ENCODE measurements around the gene UGT1A3.

Gene UGT1A3

DNA sequence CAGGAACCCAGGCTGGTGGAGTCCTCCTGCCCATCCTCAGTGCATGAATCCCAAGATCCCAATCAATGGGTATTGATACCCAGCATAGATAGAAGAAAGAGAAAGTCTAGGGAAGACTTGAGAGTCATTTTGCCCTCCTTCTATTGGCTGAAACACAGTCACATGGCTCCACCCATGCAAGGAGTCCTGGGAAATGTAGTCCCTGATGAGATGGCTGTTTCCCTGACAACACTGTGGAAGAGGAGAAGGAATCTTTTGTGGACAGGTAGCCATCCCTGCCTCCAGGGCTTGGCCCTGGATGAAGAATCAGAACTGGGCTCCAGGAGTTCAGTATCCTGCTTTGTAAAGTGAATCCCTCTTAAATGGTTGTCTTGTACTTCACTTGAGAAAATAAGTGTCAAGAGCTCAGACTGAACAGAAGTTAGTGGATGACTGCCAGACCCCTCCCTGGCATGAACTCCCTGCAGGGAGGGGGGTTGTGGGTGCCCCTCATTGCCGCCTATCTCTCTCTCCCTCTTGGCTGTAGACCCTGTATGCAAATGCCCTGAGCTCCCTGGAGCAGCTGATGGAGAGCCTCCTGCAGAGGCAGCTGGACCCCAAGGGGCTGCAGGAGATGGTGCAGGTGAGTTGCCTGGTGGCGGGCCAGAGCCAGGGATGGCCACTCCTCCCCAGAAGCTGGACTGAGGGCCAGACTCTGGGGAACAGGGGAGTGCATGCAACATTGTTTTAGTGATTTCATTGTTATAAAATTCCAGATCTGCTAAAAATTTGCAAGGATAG is 85.4 kb downstream of the UGT1A3 start:
- Histone ChIP-seq H2AFZ (ENCODE audit: low read length) (no peak overlapping the region), H3K79me2 (ENCODE audit: insufficient read depth, low read length) (no peaks in the 10 kb centered on the region), H3K9ac (ENCODE audit: low read length) (no peak overlapping the region), H3K27ac (ENCODE audit: low read depth, low read length, poor library complexity, severe bottlenecking) (no peak overlapping the region), H3K4me1 (ENCODE audit: insufficient read depth, low read length, severe bottlenecking) (no peaks in the 10 kb centered on the region), H3K4me2 (ENCODE audit: low read length) (no peak overlapping the region), H3F3A (ENCODE audit: insufficient read depth, low read length) (no peaks in the 10 kb centered on the region), H3K9me2 (ENCODE audit: low read depth, low read length) (no peaks in the 10 kb centered on the region), H3K4me3 (ENCODE audit: low read depth, low read length, poor library complexity, severe bottlenecking) (no peak overlapping the region), H3K27me3 (ENCODE audit: insufficient read depth, low read length) (no peaks in the 10 kb centered on the region), H3K36me3 (ENCODE audit: insufficient read depth, low read length) (no peaks in the 10 kb centered on the region; the same call in 1 of the 2 replicates), H3K9me3 (ENCODE audit: low read length) (no peaks in the 10 kb centered on the region), H4K20me1 (ENCODE audit: insufficient read depth, low read length) (no peaks in the 10 kb centered on the region)
- TF ChIP-seq, protein P1, sequence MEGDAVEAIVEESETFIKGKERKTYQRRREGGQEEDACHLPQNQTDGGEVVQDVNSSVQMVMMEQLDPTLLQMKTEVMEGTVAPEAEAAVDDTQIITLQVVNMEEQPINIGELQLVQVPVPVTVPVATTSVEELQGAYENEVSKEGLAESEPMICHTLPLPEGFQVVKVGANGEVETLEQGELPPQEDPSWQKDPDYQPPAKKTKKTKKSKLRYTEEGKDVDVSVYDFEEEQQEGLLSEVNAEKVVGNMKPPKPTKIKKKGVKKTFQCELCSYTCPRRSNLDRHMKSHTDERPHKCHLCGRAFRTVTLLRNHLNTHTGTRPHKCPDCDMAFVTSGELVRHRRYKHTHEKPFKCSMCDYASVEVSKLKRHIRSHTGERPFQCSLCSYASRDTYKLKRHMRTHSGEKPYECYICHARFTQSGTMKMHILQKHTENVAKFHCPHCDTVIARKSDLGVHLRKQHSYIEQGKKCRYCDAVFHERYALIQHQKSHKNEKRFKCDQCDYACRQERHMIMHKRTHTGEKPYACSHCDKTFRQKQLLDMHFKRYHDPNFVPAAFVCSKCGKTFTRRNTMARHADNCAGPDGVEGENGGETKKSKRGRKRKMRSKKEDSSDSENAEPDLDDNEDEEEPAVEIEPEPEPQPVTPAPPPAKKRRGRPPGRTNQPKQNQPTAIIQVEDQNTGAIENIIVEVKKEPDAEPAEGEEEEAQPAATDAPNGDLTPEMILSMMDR (IDR thresholded peaks at IDR 0.05; ENCODE audit: low read length), result no peak
- TF ChIP-seq EZH2 (IDR thresholded peaks at IDR 0.05; ENCODE audit: borderline replicate concordance, low read length), result no peak

DNA sequence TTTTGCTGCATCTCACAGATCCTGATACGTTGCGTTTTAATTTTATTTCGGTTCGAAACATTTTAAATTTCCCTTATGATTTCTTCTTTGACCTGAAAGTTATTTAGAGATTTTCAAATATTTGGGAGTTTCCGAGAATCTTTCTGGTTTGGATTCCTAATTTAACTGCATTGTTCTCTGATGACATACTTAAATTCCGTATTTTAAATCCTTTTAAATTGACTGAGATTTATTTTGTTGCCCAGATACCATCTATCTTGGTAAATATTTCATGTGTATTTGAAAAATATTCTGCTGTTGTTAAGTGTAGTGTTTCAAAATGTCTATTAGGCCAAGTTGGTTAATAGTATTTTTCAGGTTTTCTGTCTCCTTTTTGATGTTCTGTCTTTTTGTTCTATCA is 87.0 kb downstream of the UGT1A3 start:
- Histone ChIP-seq H4K20me1 (ENCODE audit: insufficient read depth, low read length) (no peaks in the 10 kb centered on the region), H3K4me2 (ENCODE audit: low read length) (no peak overlapping the region), H2AFZ (ENCODE audit: low read length) (no peak overlapping the region), H3K4me3 (ENCODE audit: low read depth, low read length, poor library complexity, severe bottlenecking) (no peak overlapping the region), H3K9ac (ENCODE audit: low read length) (no peak overlapping the region), H3K9me2 (ENCODE audit: low read depth, low read length) (no peaks in the 10 kb centered on the region), H3K4me1 (ENCODE audit: insufficient read depth, low read length, severe bottlenecking) (no peaks in the 10 kb centered on the region), H3K27me3 (ENCODE audit: insufficient read depth, low read length) (peaks cover 4% of the 10 kb centered on the region; the same call in 1 of the 2 replicates), H3K36me3 (ENCODE audit: insufficient read depth, low read length) (no peaks in the 10 kb centered on the region), H3K9me3 (ENCODE audit: low read length) (no peaks in the 10 kb centered on the region), H3K79me2 (ENCODE audit: insufficient read depth, low read length) (no peaks in the 10 kb centered on the region), H3F3A (ENCODE audit: insufficient read depth, low read length) (no peaks in the 10 kb centered on the region), H3K27ac (ENCODE audit: low read depth, low read length, poor library complexity, severe bottlenecking) (no peak overlapping the region)
- TF ChIP-seq, protein P1 (IDR thresholded peaks at IDR 0.05; ENCODE audit: low read length), result no peak
- no peak for TF ChIP-seq EZH2 (IDR thresholded peaks at IDR 0.05; ENCODE audit: borderline replicate concordance, low read length)

DNA sequence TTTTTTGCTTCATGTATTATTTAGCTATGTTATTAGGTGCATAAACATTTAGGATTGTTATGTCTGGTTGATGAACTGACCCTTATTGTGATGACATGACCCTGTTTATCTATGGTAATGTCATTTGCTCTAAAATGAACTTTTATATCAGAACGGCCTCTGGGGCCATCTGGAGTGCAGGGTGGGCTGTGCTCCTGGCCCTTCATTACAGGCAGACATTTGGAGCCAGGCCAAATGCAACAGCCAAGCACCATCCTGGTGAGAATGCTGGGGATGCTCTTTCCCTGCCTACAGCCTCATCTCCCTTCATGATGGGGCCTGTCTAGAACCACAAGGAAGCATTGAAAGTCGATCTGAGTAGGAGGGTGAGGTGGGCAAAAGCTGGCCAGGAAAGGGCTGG is 87.5 kb downstream of the UGT1A3 start:
- H3K4me1 ChIP-seq (ENCODE audit: insufficient read depth, low read length, severe bottlenecking), result no peaks in the 10 kb centered on the region
- peaks cover 4% of the 10 kb centered on the region; the same call in 1 of the 2 replicates for H3K27me3 ChIP-seq (ENCODE audit: insufficient read depth, low read length)
- H3K9ac ChIP-seq (ENCODE audit: low read length), result no peak overlapping the region
- H3K27ac ChIP-seq (ENCODE audit: low read depth, low read length, poor library complexity, severe bottlenecking), result no peak overlapping the region
- H3K9me2 ChIP-seq (ENCODE audit: low read depth, low read length), result no peaks in the 10 kb centered on the region
- TF ChIP-seq EZH2 (IDR thresholded peaks at IDR 0.05; ENCODE audit: borderline replicate concordance, low read length), result no peak
- TF ChIP-seq, protein P1 (IDR thresholded peaks at IDR 0.05; ENCODE audit: low read length), result no peak
- H2AFZ ChIP-seq (ENCODE audit: low read length), result no peak overlapping the region
- no peak overlapping the region for H3K4me3 ChIP-seq (ENCODE audit: low read depth, low read length, poor library complexity, severe bottlenecking)
- no peak overlapping the region for H3K4me2 ChIP-seq (ENCODE audit: low read length)
- H3K79me2 ChIP-seq (ENCODE audit: insufficient read depth, low read length), result no peaks in the 10 kb centered on the region
- H3K36me3 ChIP-seq (ENCODE audit: insufficient read depth, low read length), result no peaks in the 10 kb centered on the region
- H3K9me3 ChIP-seq (ENCODE audit: low read length), result no peaks in the 10 kb centered on the region
- H3F3A ChIP-seq (ENCODE audit: insufficient read depth, low read length), result no peaks in the 10 kb centered on the region
- no peaks in the 10 kb centered on the region for H4K20me1 ChIP-seq (ENCODE audit: insufficient read depth, low read length)
